ENCODE measurements around the gene GRAMD1B. TPM values are rescaled to one million over a fixed set of nuclear protein-coding genes. Genes with fewer than 3 reads are reported as not detected.
A peak's percentile ranks its signal among the peaks of the same experiment; 100 is the strongest.

The GRAMD1B gene
- polyA plus RNA-seq, 2 of the 4 experiments (the other 2 are of a cell fraction), result 55.5 to 108 TPM

DNA sequence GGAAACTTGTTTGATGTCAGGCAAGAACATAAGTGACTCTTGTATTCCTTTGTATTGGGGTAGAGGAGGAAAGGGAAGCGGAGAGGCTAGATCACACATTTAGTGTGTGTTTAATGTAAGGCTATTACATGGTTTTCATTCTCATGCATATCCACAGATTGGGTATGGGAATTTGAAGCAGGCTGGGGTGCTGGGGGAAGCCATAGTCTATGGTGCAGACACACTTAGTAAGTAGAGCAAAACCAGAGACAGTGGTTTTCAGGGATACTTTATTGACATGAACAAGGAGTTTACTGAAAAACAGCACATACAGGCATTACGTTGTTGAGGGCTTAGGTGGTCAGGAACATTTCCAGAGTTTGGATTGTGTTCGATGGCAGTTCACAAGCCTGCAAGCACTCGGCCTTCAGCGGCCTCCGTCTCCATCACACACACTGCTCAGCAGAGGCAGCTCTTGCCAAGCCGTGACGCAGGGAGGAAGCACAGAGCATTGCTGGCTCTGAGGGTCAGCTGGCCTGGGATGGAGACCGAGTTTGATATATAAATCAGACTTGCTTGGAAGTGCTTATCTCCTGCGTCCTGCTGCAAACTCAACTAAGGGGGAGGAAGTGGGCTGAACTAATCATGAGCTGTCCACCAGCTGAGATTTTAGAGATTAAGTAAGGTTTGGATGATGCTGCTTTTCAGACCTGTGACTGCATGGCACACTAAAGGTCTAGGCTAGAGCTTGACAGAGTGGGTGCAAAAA is 199.0 kb downstream of the GRAMD1B start:
- POLR2A ChIA-PET, result no interaction called here
- no peak overlapping the region for H3K27ac ChIP-seq
- no peak for DNase-seq (ENCODE audit: low read depth in 1 of 2, low spot score in 1 of 2)
- peak; percentile 11 to 14; a peak in 3 of 6 replicates for ATAC-seq
- WGBS (ENCODE audit: missing lambda C conversion rate), result 90% methylated on average over 10 of the region's 10 CpGs
- no peak for FAIRE-seq
- H3K9me3 ChIP-seq, result no peaks in the 10 kb centered on the region
- H3K4me1 ChIP-seq, result peaks cover 14% of the 10 kb centered on the region
- TF ChIP-seq TFCP2L1 (CRISPR knock-in tag; IDR thresholded peaks at IDR 0.05) (peak; percentile 38; the same call in 1 of the 2 replicates), HDAC2 (IDR thresholded peaks at IDR 0.05) (no peak), TP53 (CRISPR knock-in tag; IDR thresholded peaks at IDR 0.05) (no peak), POLR2AphosphoS2 (conservative IDR thresholded peaks at IDR 0.05; ENCODE audit: low read length) (peak; percentile 52)
- H3K4me3 ChIP-seq, result no peak overlapping the region
- H3K4me2 ChIP-seq, result no peak overlapping the region
- CTCF ChIA-PET, result interaction anchor here (0.5 to 1.9 kb wide), 4 partner anchors 19 to 367 kb away, joined by 3 to 9 read pairs (median 3); no protein-coding TSS in a partner anchor

DNA sequence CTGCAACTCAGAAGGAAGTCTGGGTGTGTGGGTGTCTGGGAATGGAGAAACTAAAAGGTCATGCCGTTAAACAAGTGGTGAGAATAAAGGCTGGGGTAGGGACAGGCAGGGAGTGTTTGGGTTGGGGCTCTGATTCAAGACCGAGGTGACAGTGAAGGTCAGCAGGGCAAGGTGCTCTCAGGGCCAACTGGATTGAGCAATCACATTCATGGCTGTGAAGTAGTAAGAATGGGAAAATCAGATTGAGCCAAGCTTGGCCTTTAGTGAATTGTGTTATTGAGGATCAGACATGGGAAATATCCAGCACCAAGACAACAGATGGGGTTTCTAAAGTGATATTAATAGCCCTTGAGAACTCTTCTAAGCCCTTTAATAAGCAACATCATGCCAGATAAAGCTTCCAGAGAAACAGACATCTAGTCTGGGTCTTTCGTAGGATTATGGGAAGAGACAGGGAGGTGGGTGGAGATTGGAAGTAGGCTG is 200.1 kb downstream of the GRAMD1B start:
- 33% methylated on average over 3 of the region's 3 CpGs for WGBS (ENCODE audit: missing lambda C conversion rate)
- DNase-seq (ENCODE audit: low read depth in 1 of 2, low spot score in 1 of 2), result no peak
- POLR2A ChIA-PET, result no interaction called here
- no peak for FAIRE-seq
- CTCF ChIA-PET, result interaction anchor here (0.7 to 1.9 kb wide), 4 partner anchors 10 to 77 kb away, joined by 3 to 9 read pairs (median 7); no protein-coding TSS in a partner anchor
- ATAC-seq, result peak in 1 of 2 experiments; percentile 3; a peak in 2 of 6 replicates
- Histone ChIP-seq H3K27ac (no peak overlapping the region), H3K4me3 (no peak overlapping the region), H3K4me2 (no peak overlapping the region), H3K4me1 (peaks cover 7% of the 10 kb centered on the region; the same call in 1 of the 3 replicates), H3K9me3 (no peaks in the 10 kb centered on the region)
- TF ChIP-seq CEBPB (IDR thresholded peaks at IDR 0.05) (peak in 1 of 2 experiments; percentile 25; a peak in 1 of 4 replicates), BHLHE40 (IDR thresholded peaks at IDR 0.05; ENCODE audit: low read depth, low read length) (no peak), POLR2AphosphoS2 (conservative IDR thresholded peaks at IDR 0.05; ENCODE audit: low read length) (peak; percentile 83; the same call in 1 of the 2 replicates)

DNA sequence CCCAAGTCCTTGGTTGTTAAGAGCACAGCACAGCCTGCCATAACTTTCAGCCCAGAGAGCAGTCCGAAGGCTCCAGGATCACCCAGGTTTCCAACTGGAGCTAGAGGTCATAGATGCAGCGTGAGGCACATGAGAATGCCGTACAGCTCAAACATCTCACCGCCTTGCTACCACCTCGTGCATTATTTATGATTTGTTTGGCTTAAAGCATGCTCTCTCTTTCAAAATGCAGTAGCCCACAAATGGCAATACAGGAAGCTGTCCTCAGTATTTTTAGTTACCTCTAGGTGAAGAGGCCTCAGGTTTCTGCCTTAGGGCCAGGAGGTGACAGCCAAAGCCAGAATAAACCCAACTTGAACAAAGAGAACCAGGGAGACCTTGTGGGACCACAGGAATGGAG is 210.0 kb downstream of the GRAMD1B start:
- no peak for FAIRE-seq
- ChIA-PET POLR2A (no interaction called here), CTCF (interaction anchor here (0.9 to 12.6 kb wide), 11 partner anchors 13 to 95 kb away, joined by 3 to 189 read pairs (median 7); partner anchors contain the start of gene SCN3B)
- Histone ChIP-seq H3K4me3 (no peak overlapping the region), H3K4me1 (no peaks in the 10 kb centered on the region), H3K27ac (no peak overlapping the region), H3K4me2 (no peak overlapping the region), H3K9me3 (no peaks in the 10 kb centered on the region)
- 68% methylated on average over 5 of the region's 5 CpGs for WGBS (ENCODE audit: missing lambda C conversion rate)
- no peak for DNase-seq (ENCODE audit: low read depth in 1 of 2, low spot score in 1 of 2)
- TF ChIP-seq FOXS1 (CRISPR knock-in tag; IDR thresholded peaks at IDR 0.05) (no peak), RAD21 (conservative IDR thresholded peaks at IDR 0.05 in 1 of 2, IDR thresholded peaks at IDR 0.05 in 1 of 2) (no peak), CHD4 (IDR thresholded peaks at IDR 0.05; ENCODE audit: borderline replicate concordance) (no peak)
- TF ChIP-seq, protein P1, sequence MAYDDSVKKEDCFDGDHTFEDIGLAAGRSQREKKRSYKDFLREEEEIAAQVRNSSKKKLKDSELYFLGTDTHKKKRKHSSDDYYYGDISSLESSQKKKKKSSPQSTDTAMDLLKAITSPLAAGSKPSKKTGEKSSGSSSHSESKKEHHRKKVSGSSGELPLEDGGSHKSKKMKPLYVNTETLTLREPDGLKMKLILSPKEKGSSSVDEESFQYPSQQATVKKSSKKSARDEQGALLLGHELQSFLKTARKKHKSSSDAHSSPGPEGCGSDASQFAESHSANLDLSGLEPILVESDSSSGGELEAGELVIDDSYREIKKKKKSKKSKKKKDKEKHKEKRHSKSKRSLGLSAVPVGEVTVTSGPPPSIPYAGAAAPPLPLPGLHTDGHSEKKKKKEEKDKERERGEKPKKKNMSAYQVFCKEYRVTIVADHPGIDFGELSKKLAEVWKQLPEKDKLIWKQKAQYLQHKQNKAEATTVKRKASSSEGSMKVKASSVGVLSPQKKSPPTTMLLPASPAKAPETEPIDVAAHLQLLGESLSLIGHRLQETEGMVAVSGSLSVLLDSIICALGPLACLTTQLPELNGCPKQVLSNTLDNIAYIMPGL (CRISPR knock-in tag; IDR thresholded peaks at IDR 0.05; ENCODE audit: borderline replicate concordance), result no peak
- ATAC-seq, result no peak

DNA sequence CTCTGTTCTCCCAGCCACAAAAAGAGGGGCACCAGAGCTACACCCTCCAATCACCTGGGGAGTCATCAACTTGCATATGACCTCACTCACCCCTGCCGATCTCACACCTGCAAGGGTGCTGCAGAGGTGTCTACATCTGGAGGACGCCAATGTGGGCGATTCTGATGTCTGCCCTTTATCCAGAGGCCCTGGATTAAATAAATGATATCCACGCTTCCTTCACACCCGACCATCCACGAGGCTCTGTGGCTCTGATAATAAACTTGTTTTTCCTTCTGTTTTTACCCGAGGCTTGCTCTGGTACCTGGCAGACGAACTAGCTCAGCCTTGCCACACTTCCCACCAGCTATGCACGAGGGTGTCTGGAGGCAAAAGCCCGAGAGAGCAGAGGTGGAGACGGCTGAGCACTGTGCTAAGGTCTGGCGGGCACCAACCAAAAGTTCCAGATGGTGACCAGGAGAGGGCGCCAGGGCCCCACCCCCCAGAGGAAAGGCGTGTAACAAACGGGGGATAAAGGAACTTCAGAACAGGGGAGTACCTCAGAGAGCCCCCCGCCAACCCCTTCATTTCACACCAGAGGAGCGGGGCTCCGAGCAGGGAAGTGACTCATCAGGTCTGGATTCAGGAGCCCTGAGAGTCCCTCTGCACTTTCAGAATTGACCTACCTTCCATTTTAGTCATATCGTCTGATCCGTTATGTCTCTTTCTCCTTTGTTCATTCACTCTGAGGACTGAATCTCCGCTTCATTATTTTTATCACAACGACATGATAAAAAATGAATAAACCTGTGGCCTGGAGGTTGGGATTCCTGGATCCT is 210.8 kb downstream of the GRAMD1B start:
- Histone ChIP-seq H3K4me3 (no peak overlapping the region), H3K9me3 (no peaks in the 10 kb centered on the region), H3K27ac (no peak overlapping the region), H3K4me2 (peak overlapping the region; percentile 40; the same call in 2 of the 3 replicates), H3K4me1 (no peaks in the 10 kb centered on the region)
- 30% methylated on average over 14 of the region's 22 CpGs for WGBS (ENCODE audit: missing lambda C conversion rate)
- ChIA-PET POLR2A (no interaction called here), CTCF (interaction anchor here (0.6 to 12.6 kb wide), 18 partner anchors 10 to 94 kb away, joined by 3 to 189 read pairs (median 4); partner anchors contain the start of gene SCN3B)
- peak; percentile 84 to 97 for ATAC-seq
- no peak for FAIRE-seq
- no peak for TF ChIP-seq FOSL2 (IDR thresholded peaks at IDR 0.05)
- no peak for TF ChIP-seq FOSL2 (CRISPR knock-in tag; IDR thresholded peaks at IDR 0.05)
- no peak for TF ChIP-seq ZSCAN20 (CRISPR knock-in tag; IDR thresholded peaks at IDR 0.05)
- TF ChIP-seq, protein P2, sequence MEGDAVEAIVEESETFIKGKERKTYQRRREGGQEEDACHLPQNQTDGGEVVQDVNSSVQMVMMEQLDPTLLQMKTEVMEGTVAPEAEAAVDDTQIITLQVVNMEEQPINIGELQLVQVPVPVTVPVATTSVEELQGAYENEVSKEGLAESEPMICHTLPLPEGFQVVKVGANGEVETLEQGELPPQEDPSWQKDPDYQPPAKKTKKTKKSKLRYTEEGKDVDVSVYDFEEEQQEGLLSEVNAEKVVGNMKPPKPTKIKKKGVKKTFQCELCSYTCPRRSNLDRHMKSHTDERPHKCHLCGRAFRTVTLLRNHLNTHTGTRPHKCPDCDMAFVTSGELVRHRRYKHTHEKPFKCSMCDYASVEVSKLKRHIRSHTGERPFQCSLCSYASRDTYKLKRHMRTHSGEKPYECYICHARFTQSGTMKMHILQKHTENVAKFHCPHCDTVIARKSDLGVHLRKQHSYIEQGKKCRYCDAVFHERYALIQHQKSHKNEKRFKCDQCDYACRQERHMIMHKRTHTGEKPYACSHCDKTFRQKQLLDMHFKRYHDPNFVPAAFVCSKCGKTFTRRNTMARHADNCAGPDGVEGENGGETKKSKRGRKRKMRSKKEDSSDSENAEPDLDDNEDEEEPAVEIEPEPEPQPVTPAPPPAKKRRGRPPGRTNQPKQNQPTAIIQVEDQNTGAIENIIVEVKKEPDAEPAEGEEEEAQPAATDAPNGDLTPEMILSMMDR (IDR thresholded peaks at IDR 0.05), result peak; percentile 71
- peak; percentile 77 for TF ChIP-seq SMC3 (IDR thresholded peaks at IDR 0.05)
- TF ChIP-seq RAD21 (conservative IDR thresholded peaks at IDR 0.05 in 1 of 2, IDR thresholded peaks at IDR 0.05 in 1 of 2), result peak; percentile 79 to 83
- no peak for TF ChIP-seq EHMT2 (IDR thresholded peaks at IDR 0.05; ENCODE audit: low read depth)
- peak; percentile 35 to 43 for DNase-seq (ENCODE audit: low read depth in 1 of 2, low spot score in 1 of 2)
